DND-41 (cell line): Measurements from ENCODE around the gene SERP2.

Experiments used
- CTCF ChIP-seq: IDR thresholded peaks from 2 replicates; pipeline ENCODE4 v1.5.1; 2012; ENCODE audit warnings: borderline replicate concordance, low read length, moderate library complexity, mild to moderate bottlenecking; ENCODE audit not compliant: poor library complexity, severe bottlenecking; ENCODE audit errors: extremely low read depth
- EZH2 ChIP-seq: IDR thresholded peaks from 3 replicates; pipeline ENCODE4 v1.6.1; 2012; ENCODE audit warnings: borderline replicate concordance, low read depth, mild to moderate bottlenecking, moderate library complexity, low read length, inconsistent platforms; ENCODE audit not compliant: severe bottlenecking

DNA sequence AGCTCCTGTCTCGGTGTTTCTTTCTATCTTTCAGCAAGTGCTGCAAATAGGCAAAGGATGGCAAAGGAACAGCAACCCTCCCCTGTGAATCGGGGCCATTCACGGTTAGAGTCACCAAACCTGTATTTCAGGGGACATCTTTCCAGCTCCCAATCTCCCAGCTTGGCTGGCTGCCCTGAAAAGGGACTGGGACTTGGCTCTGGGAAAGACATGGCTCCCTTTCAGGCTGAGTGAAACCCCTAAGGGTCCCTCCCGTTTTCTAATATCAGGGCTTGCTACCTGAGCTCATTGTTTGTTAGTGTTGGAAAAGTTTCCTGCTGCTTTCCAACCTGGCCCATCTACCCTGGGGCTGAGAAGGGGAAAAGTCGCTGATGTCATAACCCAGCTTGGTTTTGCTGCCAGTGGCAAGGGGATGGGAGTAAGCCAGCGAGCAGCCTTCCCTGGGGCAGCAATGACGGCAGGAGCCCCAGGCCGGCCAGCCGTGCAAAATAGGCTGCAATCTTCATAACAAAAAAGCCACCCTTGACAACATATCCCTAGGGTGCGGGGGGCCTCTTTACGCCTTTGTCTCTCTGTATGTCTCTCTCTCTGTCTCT lies 29.9 kb downstream of the SERP2 start:
- TF ChIP-seq CTCF (no peak), EZH2 (no peak)
